ENCODE measurements around the gene SEC24B. TPM values are rescaled to one million over a fixed set of nuclear protein-coding genes. Genes with fewer than 3 reads are reported as not detected.

Gene SEC24B
- total RNA-seq, 4 donors from 2014 or later, result 20.4 to 38.5 (median 29.1) TPM

GRCh38 chr4:109588176-109588575 lies 154.6 kb downstream of the SEC24B start:
- Histone ChIP-seq H3K4me1 (peaks cover 3 to 17% (median 9%) of the 10 kb centered on the region in 3 donors), H3K9me3 (no peaks in the 10 kb centered on the region), H3K27me3 (no peaks in the 10 kb centered on the region), H3K4me3 (no peak overlapping the region), H3K27ac (no peak overlapping the region), H3K36me3 (no peaks in the 10 kb centered on the region)
- TF ChIP-seq POLR2A (IDR thresholded peaks at IDR 0.05), result no peak
- TF ChIP-seq CTCF (IDR thresholded peaks at IDR 0.05), result no peak
- no peak for DNase-seq
- intact Hi-C loops (cut with DNase I), result no loop called here
- 63% methylated on average over 4 of the region's 4 CpGs for WGBS, 2 donors

GRCh38 chr4:109589119-109589518 lies 155.5 kb downstream of the SEC24B start:
- no peak for TF ChIP-seq POLR2A (IDR thresholded peaks at IDR 0.05)
- no peak for TF ChIP-seq CTCF (IDR thresholded peaks at IDR 0.05)
- Histone ChIP-seq H3K36me3 (no peaks in the 10 kb centered on the region), H3K4me3 (no peak overlapping the region), H3K27me3 (no peaks in the 10 kb centered on the region), H3K27ac (no peak overlapping the region), H3K9me3 (no peaks in the 10 kb centered on the region), H3K4me1 (peaks cover 3 to 17% (median 9%) of the 10 kb centered on the region in 3 donors)
- DNase-seq, result no peak
- whole genome bisulfite sequencing, 2 donors, result 44 to 45% methylated on average over 1 to 2 of the region's 2 CpGs
- intact Hi-C loops (cut with DNase I), result no loop called here

GRCh38 chr4:109589605-109590004 lies 156.0 kb downstream of the SEC24B start:
- Histone ChIP-seq H3K4me3 (no peak overlapping the region), H3K27ac (no peak overlapping the region), H3K36me3 (no peaks in the 10 kb centered on the region), H3K9me3 (no peaks in the 10 kb centered on the region), H3K4me1 (peaks cover 3 to 17% (median 9%) of the 10 kb centered on the region in 3 donors), H3K27me3 (no peaks in the 10 kb centered on the region)
- 49 to 65% methylated on average over 2 of the region's 2 CpGs for WGBS, 2 donors
- intact Hi-C loops (cut with DNase I), result no loop called here
- no peak for DNase-seq
- TF ChIP-seq POLR2A (IDR thresholded peaks at IDR 0.05) (no peak), CTCF (IDR thresholded peaks at IDR 0.05) (no peak)

Small RNA genes within 50 kb of the gene (small RNA-seq; reads per million reads assigned to genes)
- 0.42 to 1.9 (median 1.6) reads per million in 4 donors for gene MIR576
- gene RN7SL55P, result 0 reads per million in 4 donors

Other genes starting within 250 kb of the SEC24B start
- gene COL25A1, start 131.2 kb upstream of the SEC24B start, total RNA-seq, result under 1 TPM; 0.06 to 0.53 (median 0.23) TPM
- 10 to 100 TPM; 18.7 to 34.5 (median 22.2) TPM for gene MCUB, start 126.4 kb downstream of the SEC24B start, total RNA-seq

All from esophagus squamous epithelium (tissue), 5 donors.